ENCODE data around the gene KIAA1755. TPM values are rescaled to one million over a fixed set of nuclear protein-coding genes. Genes with fewer than 3 reads are reported as not detected.

KIAA1755 gene
- total RNA-seq, 1 experiment from 2014 or later: 0.22 TPM

DNA sequence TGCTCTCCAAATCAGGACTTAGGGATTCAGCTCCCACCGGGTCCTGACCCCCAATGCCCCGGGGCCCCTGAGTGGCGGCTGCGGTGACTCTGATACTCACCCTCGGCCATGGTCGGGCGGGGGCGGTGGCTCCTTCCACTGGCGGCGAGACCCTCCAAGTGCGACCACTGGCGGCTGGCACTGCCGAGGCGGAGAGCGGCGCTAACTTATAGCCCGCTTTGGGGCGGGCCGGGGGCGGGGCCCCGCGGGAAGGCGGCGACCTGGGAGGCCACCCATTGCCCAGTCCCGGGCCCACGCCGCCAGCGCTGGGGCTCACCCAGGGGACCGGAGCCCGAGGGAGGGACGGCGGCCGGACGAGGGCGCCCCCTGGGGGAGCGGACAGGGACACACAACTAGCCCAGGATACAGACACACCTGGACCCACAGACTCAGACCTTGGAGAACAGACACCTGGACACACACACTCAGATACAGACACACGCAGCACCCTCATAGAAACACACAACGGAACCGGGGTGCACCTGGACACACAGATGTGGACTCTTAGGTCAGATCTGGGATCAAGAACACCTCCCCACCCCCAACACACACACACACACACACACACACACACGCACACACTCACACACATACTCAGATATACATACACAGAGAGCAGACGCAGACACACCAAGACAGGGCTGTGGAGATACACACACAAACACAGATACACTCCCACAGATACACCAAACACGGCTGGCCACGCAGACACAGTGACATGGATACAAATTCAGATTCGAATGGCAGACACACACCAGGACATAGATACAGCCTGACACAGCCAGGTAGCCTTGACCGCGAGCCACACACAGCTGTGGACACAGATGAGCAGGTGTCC, 95.2 kb downstream of the KIAA1755 start, which contains the start of gene TGM2:
Gene TGM2 (minus strand): TSS at position 182 of the 877 bp plus-strand sequence. CDS start 72 bp downstream, at position 110.
- Histone ChIP-seq H3K4me3 (peak within 1 kb of the TSS; percentile 98), H3K4me2 (peak within 1 kb of the TSS; percentile 98), H3K9me2 (ENCODE audit: insufficient read depth) (no peaks in the 10 kb centered on the region), H3K4me1 (replicated peaks; ENCODE audit: insufficient read depth) (peaks cover 72% of the 10 kb centered on the region), H3K9me3 (ENCODE audit: insufficient read depth, low read depth) (no peaks in the 10 kb centered on the region), H3K27ac (peak within 1 kb of the TSS; percentile 52), H3F3A (ENCODE audit: insufficient read depth, low read depth) (peaks cover 70% of the 10 kb centered on the region), H4K20me1 (ENCODE audit: insufficient read depth) (peaks cover 41% of the 10 kb centered on the region), H2AFZ (no peak within 1 kb of the TSS), H3K36me3 (ENCODE audit: low read depth) (peaks cover 40% of the 10 kb centered on the region), H3K79me2 (ENCODE audit: low read depth) (peaks cover 53% of the 10 kb centered on the region), H3K27me3 (ENCODE audit: insufficient read depth, low read depth) (no peaks in the 10 kb centered on the region)
- intact Hi-C loops (cut with micrococcal nuclease; ENCODE audit: unreplicated experiment): loop anchor here (1.0 to 10.0 kb wide), 9 partner anchors 31 to 601 kb away; partner anchors contain the start of gene VSTM2L
- CTCF ChIA-PET: interaction anchor here (1.0 to 2.5 kb wide), 3 partner anchors 47 to 92 kb away, joined by 6 to 14 read pairs (median 9); no protein-coding TSS in a partner anchor
- no peak for TF ChIP-seq EZH2 (IDR thresholded peaks at IDR 0.05; ENCODE audit: low read depth)
- TF ChIP-seq, protein P1, sequence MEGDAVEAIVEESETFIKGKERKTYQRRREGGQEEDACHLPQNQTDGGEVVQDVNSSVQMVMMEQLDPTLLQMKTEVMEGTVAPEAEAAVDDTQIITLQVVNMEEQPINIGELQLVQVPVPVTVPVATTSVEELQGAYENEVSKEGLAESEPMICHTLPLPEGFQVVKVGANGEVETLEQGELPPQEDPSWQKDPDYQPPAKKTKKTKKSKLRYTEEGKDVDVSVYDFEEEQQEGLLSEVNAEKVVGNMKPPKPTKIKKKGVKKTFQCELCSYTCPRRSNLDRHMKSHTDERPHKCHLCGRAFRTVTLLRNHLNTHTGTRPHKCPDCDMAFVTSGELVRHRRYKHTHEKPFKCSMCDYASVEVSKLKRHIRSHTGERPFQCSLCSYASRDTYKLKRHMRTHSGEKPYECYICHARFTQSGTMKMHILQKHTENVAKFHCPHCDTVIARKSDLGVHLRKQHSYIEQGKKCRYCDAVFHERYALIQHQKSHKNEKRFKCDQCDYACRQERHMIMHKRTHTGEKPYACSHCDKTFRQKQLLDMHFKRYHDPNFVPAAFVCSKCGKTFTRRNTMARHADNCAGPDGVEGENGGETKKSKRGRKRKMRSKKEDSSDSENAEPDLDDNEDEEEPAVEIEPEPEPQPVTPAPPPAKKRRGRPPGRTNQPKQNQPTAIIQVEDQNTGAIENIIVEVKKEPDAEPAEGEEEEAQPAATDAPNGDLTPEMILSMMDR (conservative IDR thresholded peaks at IDR 0.05): peak; percentile 88
- BruUV-seq (replicated peaks): no TSS peak
- POLR2A ChIA-PET (ENCODE audit: unreplicated experiment): interaction anchor here (0.6 kb wide), 2 partner anchors 92 to 451 kb away, joined by 3 read pairs; no protein-coding TSS in a partner anchor
- peak; percentile 75 to 95 for DNase-seq

DNA sequence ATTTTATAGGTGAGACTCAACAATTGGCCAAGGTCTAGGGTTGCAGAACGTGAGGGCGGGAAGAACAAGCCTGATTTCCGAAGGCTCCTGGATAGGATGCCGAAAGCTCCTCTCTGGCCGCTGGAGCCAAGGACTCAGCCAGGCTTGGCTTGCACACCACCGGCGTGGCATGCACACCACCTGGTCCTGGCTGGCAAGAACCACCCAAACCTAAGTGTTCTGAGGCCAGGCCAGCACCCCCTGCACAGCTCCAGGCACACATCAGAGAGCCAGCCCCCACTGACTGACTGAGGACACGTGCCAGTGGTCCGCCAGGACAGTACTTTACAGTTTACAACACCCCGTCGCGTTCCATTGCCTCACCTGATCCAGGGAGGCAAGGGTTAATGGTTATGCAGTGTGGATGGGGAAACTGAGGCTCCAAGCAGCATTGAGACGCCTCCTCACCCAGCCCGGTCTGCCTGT, 95.9 kb downstream of the KIAA1755 start:
- H3K9me2 ChIP-seq (ENCODE audit: insufficient read depth): no peaks in the 10 kb centered on the region
- CTCF ChIA-PET: interaction anchor here (1.6 to 2.5 kb wide), 2 partner anchors 55 to 91 kb away, joined by 6 to 14 read pairs; no protein-coding TSS in a partner anchor

More for the DNA sequence above, 95.9 kb downstream of the KIAA1755 start:
- TSS peak; percentile 60 for BruUV-seq (replicated peaks)
- Histone ChIP-seq H3K27me3 (ENCODE audit: insufficient read depth, low read depth) (no peaks in the 10 kb centered on the region), H3K79me2 (ENCODE audit: low read depth) (peaks cover 59% of the 10 kb centered on the region), H3K27ac (peak overlapping the region; percentile 52), H3F3A (ENCODE audit: insufficient read depth, low read depth) (peaks cover 69% of the 10 kb centered on the region), H3K4me3 (peak overlapping the region; percentile 98), H4K20me1 (ENCODE audit: insufficient read depth) (peaks cover 41% of the 10 kb centered on the region), H3K9me3 (ENCODE audit: insufficient read depth, low read depth) (no peaks in the 10 kb centered on the region), H3K4me2 (peak overlapping the region; percentile 98), H2AFZ (no peak overlapping the region), H3K4me1 (replicated peaks; ENCODE audit: insufficient read depth) (peaks cover 65% of the 10 kb centered on the region), H3K36me3 (ENCODE audit: low read depth) (peaks cover 46% of the 10 kb centered on the region)
- POLR2A ChIA-PET (ENCODE audit: unreplicated experiment): interaction anchor here (0.6 to 0.7 kb wide), 3 partner anchors 52 to 452 kb away, joined by 3 read pairs; no protein-coding TSS in a partner anchor
- TF ChIP-seq EZH2 (IDR thresholded peaks at IDR 0.05; ENCODE audit: low read depth): no peak
- TF ChIP-seq, protein P1 (conservative IDR thresholded peaks at IDR 0.05): no peak
- intact Hi-C loops (cut with micrococcal nuclease; ENCODE audit: unreplicated experiment): loop anchor here (1.0 to 10.0 kb wide), 9 partner anchors 30 to 600 kb away; partner anchors contain the start of gene VSTM2L
- DNase-seq: no peak

All from PC-9 (cell line).